ENCODE data around the gene MT1H.

GRCh38 chr16:56634715-56635440 is 34.7 kb upstream of the MT1H start:
- TF ChIP-seq POLR2A (IDR thresholded peaks at IDR 0.05; ENCODE audit: low read depth, low read length), result no peak
- no peak for TF ChIP-seq POLR2AphosphoS5 (IDR thresholded peaks at IDR 0.05; ENCODE audit: low read depth, low read length)

All from GM12892 (cell line).